Heart right ventricle (tissue), 16 donors: Measurements from ENCODE around the gene SLC9C1. TPM values are rescaled to one million over a fixed set of nuclear protein-coding genes. Genes with fewer than 3 reads are reported as not detected.

ENCODE experiments used
- ATAC-seq, 8 donors: fragments of 200-7000 bp; cut with Tn5 transposase; one replicate each; pipeline ENCODE4 v1.9.1; 2020; ENCODE audit warnings: mild to moderate bottlenecking in 8 of 8, moderate library complexity in 8 of 8, moderate number of reproducible peaks in 1 of 8
- DNase-seq, 2 donors: peaks; one replicate each; pipeline ENCODE4 v3.0.0-alpha.2; 2020
- H3K27ac ChIP-seq, 10 donors: fragments of 200-600 bp; sonication (generic) in 2 of 10; one replicate each; pipeline versions ENCODE4 v1.5.0 to v1.8.0; 2020 to 2022; ENCODE audit warnings: mild to moderate bottlenecking in 3 of 10
- H3K27me3 ChIP-seq, 7 donors: fragments of 200-600 bp; one replicate each; pipeline ENCODE4 v1.8.0; 2021 to 2022; ENCODE audit warnings: mild to moderate bottlenecking in 2 of 7
- H3K36me3 ChIP-seq, 9 donors: fragments of 200-600 bp; sonication (generic) in 1 of 9; one replicate each; pipeline versions ENCODE4 v1.5.0 to v1.8.0; 2020 to 2022; ENCODE audit warnings: mild to moderate bottlenecking in 2 of 9
- H3K4me1 ChIP-seq, 9 donors: fragments of 200-600 bp; sonication (generic) in 1 of 9; one replicate each; pipeline versions ENCODE4 v1.5.0 to v1.8.0; 2020 to 2022; ENCODE audit warnings: mild to moderate bottlenecking in 4 of 9
- H3K4me3 ChIP-seq, 10 donors: fragments of 200-600 bp; sonication (generic) in 2 of 10; one replicate each; pipeline versions ENCODE4 v1.5.0 to v1.8.0; 2020 to 2022; ENCODE audit warnings: mild to moderate bottlenecking in 7 of 10, moderate library complexity in 2 of 10
- H3K9me3 ChIP-seq, 11 donors: fragments of 200-600 bp in 10 of 11; sonication (generic) in 2 of 11; one replicate each; pipeline versions ENCODE4 v1.5.0 to v1.8.0; 2013 to 2022; ENCODE audit warnings: mild to moderate bottlenecking in 2 of 11, control low read depth in 1 of 11, moderate library complexity in 1 of 11
- WGBS, 2 donors: extraction: QIAGEN DNeasy Blood & Tissue Kit; methylation state at CpG; one replicate each; pipeline ENCODE4 v1.1.7; 2013; ENCODE audit warnings: inconsistent platforms in 1 of 2; 5-methylcytosine and 5-hydroxymethylcytosine counted together
- intact Hi-C, 10 donors: fragments of 100-400 bp; cut with DNase I; formaldehyde crosslinking; loops; one replicate each; pipeline versions ENCODE4 v1.11.1 to v1.14.2; 2022
- polyA plus RNA-seq, 2 donors: library from polyadenylated mRNA; stranded (reverse); fragments of 200-250 nt; gene quantifications; one replicate each; pipeline ENCODE4 v1.2.3, GENCODE V29; 2013
- total RNA-seq, 10 donors: library from RNA; stranded (reverse); fragmentation: NEBNext Ultra II Directional in 3 of 10; extraction: Animal tissue kit (Norgen Biotek cat#: 25700) in 3 of 10; gene quantifications; one replicate each; pipeline versions ENCODE4 v1.2.1 to v1.2.4, GENCODE V29; 2021 to 2023
- TF ChIP-seq, protein P1 (sequence below), 9 donors: fragments of 200-600 bp; sonication (generic) in 2 of 9; IDR thresholded peaks; one replicate each; pipeline versions ENCODE4 v1.5.0 to v1.8.0; 2021 to 2022; ENCODE audit warnings: antibody characterized with exemption in 9 of 9, mild to moderate bottlenecking in 5 of 9, moderate library complexity in 1 of 9
- donor health status: Arrhythmogenic right ventricular cardiomyopathy.
- donor health status: ischemic (EF 13 %, LVEDD 7.1; RV severe dilation, severe dysfunction).
- donor health status: healthy with polysubstance abuse.
- donor health status: DM: no; HTN: yes; CAD: no.
- donor health status: DM: no; HTN: no; CAD: no.
- donor health status: ischemic (EF 25% LVEDD 6.9; RV normal size, moderate dysfunction).
- donor health status: ischemic (EF 25% LVEDD 5.7; RV mildly dilated, moderate dysfunction).
- donor health status: healthy.
- donor health status: DM: yes; HTN: yes; CAD: no.
- donor health status: Ischemic cardiomyopathy.
- donor health status: ischemic (EF 35%, LVEDD 5.7; RV mildly dilated, moderate dysfunction).
- donor health status: nonischemic (EF 11% LVEDD 7.7; RV severe dilation, severe dysfunction).
- donor health status: DM: yes; HTN: yes; CAD: no.
- donor health status: PGD.
- donor health status: ischemic (EF 29% LVEDD 5.4; RV normal size, mild dysfunction).
- donor health status: nonischemic (EF 23%, LVEDD 6.1; RV moderate dilation, normal function).

SLC9C1 gene
- total and polyA plus RNA-seq, 12 donors: 0.10 to 2.2 (median 1.5) TPM

DNA sequence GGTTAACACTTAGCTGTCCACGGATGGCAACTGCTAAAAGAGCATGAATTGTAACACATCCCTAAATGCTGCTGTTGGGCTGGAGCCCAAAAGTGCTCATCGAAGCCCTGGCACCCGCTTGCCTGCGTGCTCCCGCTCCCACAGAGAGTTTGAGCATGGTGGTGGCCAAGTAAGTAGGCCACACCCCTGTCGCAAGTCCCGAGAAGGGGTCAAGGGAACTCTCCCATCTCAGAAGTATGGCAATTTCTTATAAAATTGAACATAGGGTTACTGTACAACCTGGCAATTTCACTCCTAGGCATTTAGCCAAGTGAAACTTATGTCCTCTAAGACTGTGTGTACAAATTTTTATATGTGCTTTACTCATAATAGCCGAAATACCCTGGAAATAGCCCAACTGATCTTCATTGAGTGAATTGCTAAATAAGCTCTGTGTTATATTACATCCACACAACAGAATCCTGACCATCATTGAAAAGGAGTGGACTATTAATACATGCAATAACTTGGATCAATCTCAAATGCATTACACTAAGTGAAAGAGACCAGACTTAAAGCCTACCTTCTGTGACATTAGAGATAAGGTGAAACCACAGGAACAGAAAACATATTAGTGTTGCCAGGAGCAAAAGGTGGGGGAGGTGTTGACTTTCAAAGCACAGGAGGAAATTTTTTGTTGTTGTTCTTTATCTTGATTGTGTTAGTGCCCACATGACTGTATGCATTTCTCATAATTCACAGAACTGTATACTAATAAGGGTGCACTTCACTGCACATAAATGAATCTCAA, 159.5 kb downstream of the SLC9C1 start:
- DNase-seq: no peak
- Histone ChIP-seq H3K36me3 (peaks cover 0 to 6% (median 0%) of the 10 kb centered on the region in 9 donors), H3K9me3 (no peaks in the 10 kb centered on the region), H3K4me1 (peaks cover 0 to 45% (median 0%) of the 10 kb centered on the region in 9 donors), H3K27me3 (no peaks in the 10 kb centered on the region), H3K27ac (no peak overlapping the region), H3K4me3 (no peak overlapping the region)
- intact Hi-C loops: loop anchor here in 3 of 10 donors (5.0 to 10.0 kb wide), 2 partner anchors 383 to 390 kb away; no protein-coding TSS in a partner anchor
- ATAC-seq: peak in 1 of 8 donors; percentile 33
- 72 to 74% methylated on average over 8 of the region's 8 CpGs for WGBS, 2 donors
- TF ChIP-seq, protein P1, sequence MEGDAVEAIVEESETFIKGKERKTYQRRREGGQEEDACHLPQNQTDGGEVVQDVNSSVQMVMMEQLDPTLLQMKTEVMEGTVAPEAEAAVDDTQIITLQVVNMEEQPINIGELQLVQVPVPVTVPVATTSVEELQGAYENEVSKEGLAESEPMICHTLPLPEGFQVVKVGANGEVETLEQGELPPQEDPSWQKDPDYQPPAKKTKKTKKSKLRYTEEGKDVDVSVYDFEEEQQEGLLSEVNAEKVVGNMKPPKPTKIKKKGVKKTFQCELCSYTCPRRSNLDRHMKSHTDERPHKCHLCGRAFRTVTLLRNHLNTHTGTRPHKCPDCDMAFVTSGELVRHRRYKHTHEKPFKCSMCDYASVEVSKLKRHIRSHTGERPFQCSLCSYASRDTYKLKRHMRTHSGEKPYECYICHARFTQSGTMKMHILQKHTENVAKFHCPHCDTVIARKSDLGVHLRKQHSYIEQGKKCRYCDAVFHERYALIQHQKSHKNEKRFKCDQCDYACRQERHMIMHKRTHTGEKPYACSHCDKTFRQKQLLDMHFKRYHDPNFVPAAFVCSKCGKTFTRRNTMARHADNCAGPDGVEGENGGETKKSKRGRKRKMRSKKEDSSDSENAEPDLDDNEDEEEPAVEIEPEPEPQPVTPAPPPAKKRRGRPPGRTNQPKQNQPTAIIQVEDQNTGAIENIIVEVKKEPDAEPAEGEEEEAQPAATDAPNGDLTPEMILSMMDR (IDR thresholded peaks at IDR 0.05): no peak

DNA sequence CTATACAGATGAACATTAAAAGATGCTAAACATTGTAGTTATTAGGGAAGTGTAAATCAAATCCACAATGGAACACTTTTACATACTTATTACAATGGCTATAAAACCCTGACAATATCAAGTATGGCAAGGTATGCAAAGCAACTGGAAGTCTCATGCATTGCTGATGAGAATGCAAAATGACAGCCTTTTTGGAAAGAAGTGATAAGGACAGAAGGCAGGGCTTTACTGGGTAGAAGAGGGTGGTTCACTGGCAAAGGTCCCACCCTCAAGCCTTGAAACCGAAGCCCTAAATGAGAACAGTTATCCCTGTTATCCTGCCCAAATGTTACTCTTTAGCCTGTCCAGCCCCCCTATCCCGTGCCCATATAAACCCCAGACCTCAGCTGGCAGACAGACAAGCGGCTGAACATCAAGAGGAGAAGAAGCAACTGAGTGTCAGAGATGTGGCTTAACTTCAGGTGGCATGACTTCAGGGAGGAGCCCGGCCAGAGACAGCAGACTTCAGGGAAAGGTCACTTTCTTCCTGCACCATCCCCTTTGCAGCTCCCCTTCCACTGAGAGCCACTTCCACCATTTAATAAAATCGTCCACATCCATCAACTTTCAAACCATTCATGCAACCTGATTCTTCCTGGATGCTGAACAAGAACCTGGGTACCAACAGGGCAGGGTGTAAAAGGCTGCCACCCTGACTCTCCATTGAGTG, 160.2 kb downstream of the SLC9C1 start:
- peaks cover 0 to 6% (median 0%) of the 10 kb centered on the region in 9 donors for H3K36me3 ChIP-seq
- H3K9me3 ChIP-seq: no peaks in the 10 kb centered on the region
- peak overlapping the region in 1 of 10 donors; percentile 17 for H3K27ac ChIP-seq
- ATAC-seq (no peak), DNase-seq (no peak)
- peaks cover 0 to 53% (median 0%) of the 10 kb centered on the region in 9 donors for H3K4me1 ChIP-seq
- 87 to 93% methylated on average over 5 of the region's 5 CpGs for WGBS, 2 donors
- TF ChIP-seq, protein P1 (IDR thresholded peaks at IDR 0.05): no peak
- H3K4me3 ChIP-seq: no peak overlapping the region
- intact Hi-C loops: loop anchor here in 2 of 10 donors (10.0 kb wide), 1 partner anchor 391 kb away; no protein-coding TSS in a partner anchor
- H3K27me3 ChIP-seq: no peaks in the 10 kb centered on the region

DNA sequence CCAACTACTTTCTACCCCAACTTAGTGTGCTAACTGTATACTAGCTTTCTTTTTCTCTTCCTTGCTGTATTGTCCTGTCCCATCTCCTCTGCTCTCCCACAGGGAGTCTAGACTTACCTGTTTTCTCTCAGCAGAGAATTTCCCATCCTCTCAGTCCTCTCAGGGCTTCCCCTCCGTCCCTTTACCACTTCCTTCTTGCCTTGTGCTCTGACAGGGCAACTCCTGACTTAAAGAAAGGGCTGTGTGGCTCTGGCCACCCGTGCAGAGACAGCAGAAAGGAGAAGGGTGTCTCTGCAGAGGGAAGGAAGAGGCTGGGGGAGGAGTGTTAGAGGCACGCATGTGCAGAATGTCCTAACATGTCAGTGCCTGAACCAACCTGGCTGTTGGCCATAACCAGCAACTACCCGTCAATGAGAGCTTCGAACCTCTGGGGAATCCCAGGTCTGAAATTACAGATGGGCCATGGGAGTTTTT, 161.0 kb downstream of the SLC9C1 start, which contains the start of gene GCSAM:
GCSAM (minus strand) TSS at position 274 of the 474 bp plus-strand sequence; CDS start at position 146, 128 bp downstream.
- intact Hi-C loops: loop anchor here in 2 of 10 donors (10.0 kb wide), 1 partner anchor 392 kb away; no protein-coding TSS in a partner anchor
- Histone ChIP-seq H3K4me1 (peaks cover 0 to 59% (median 2%) of the 10 kb centered on the region in 9 donors), H3K27me3 (no peaks in the 10 kb centered on the region), H3K4me3 (peak within 1 kb of the TSS in 1 of 10 donors; percentile 19), H3K9me3 (no peaks in the 10 kb centered on the region), H3K36me3 (peaks cover 0 to 6% (median 0%) of the 10 kb centered on the region in 9 donors), H3K27ac (peak within 1 kb of the TSS in 1 of 10 donors; percentile 36)
- WGBS, 2 donors: 56 to 59% methylated on average over 5 of the region's 5 CpGs
- ATAC-seq (peak; percentile 56 to 88 (median 69)), DNase-seq (peak; percentile 18 to 28)
- TF ChIP-seq, protein P1 (IDR thresholded peaks at IDR 0.05): no peak

DNA sequence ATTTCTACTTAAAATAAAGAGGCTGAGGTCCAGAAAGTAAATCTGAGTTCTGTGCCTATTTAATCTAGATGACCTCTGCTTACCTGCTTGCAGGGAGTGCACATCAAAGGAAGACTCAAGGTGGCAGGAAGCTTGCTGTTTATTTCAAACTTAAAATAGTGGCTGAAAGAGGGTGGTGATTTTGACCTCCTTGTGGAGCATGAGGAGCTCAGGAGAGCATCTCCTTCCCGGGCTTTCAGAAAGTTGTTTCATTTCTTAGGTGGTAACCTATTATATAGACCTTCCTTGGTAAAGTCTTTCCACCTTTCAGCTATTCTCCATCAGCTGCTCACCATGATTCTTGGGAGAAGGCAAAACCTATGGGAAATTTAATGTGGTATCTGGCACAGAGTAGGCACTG, 161.5 kb downstream of the SLC9C1 start:
- ATAC-seq (no peak), DNase-seq (no peak)
- Histone ChIP-seq H3K4me1 (peaks cover 3 to 59% (median 6%) of the 10 kb centered on the region in 9 donors), H3K9me3 (no peaks in the 10 kb centered on the region), H3K36me3 (peaks cover 0 to 6% (median 0%) of the 10 kb centered on the region in 9 donors), H3K27me3 (no peaks in the 10 kb centered on the region), H3K4me3 (peak overlapping the region in 1 of 10 donors; percentile 19), H3K27ac (peak overlapping the region in 1 of 10 donors; percentile 36)
- 96 to 100% methylated on average over 1 of the region's 1 CpG for WGBS, 2 donors
- TF ChIP-seq, protein P1 (IDR thresholded peaks at IDR 0.05): no peak
- intact Hi-C loops: loop anchor here in 2 of 10 donors (10.0 kb wide), 1 partner anchor 392 kb away; no protein-coding TSS in a partner anchor
